SK-N-SH (cell line): ENCODE results near the gene FOXP1. TPM values are rescaled to one million over a fixed set of nuclear protein-coding genes. Genes with fewer than 3 reads are reported as not detected.

Experiments used
- CTCF ChIP-seq: fragments of 200-600 bp; sonication (generic); IDR thresholded peaks from 2 replicates; pipeline ENCODE4 v1.6.1; 2017; ENCODE audit warnings: antibody characterized with exemption, mild to moderate bottlenecking, moderate library complexity
- ELF1 ChIP-seq: IDR thresholded peaks from 2 replicates; pipeline ENCODE4 v1.4.0; 2012
- FOXM1 ChIP-seq: IDR thresholded peaks from 2 replicates; pipeline ENCODE4 v1.4.0; 2012; ENCODE audit warnings: low read depth, mild to moderate bottlenecking
- GATA2 ChIP-seq: sonication (generic); formaldehyde crosslinking; IDR thresholded peaks from 2 replicates; pipeline ENCODE4 v1.5.0; 2020; ENCODE audit warnings: mild to moderate bottlenecking, missing genetic modification reagents
- JUND ChIP-seq: IDR thresholded peaks from 2 replicates; pipeline ENCODE4 v1.4.0; 2012
- MXI1 ChIP-seq: IDR thresholded peaks from 2 replicates; pipeline ENCODE4 v1.6.1; 2012; ENCODE audit warnings: mild to moderate bottlenecking, low read depth, low read length, improper control_type of control experiment
- NRF1 ChIP-seq: IDR thresholded peaks from 2 replicates; pipeline ENCODE4 v1.6.1; 2012; ENCODE audit warnings: low read depth, mild to moderate bottlenecking, low read length
- REST ChIP-seq: IDR thresholded peaks from 2 replicates; pipeline ENCODE4 v1.6.1; 2012; ENCODE audit warnings: mild to moderate bottlenecking, low read depth, low read length, moderate library complexity
- TAF1 ChIP-seq: IDR thresholded peaks from 2 replicates; pipeline ENCODE4 v1.6.1; 2012; ENCODE audit warnings: low read depth, mild to moderate bottlenecking, low read length, moderate library complexity, borderline replicate concordance
- USF1 ChIP-seq: IDR thresholded peaks from 2 replicates; pipeline ENCODE4 v1.4.0; 2012; ENCODE audit warnings: low read depth, borderline replicate concordance
- ZBTB33 ChIP-seq: IDR thresholded peaks from 2 replicates; pipeline ENCODE4 v1.4.0; 2012; ENCODE audit warnings: low read depth, borderline replicate concordance
- polyA plus RNA-seq, 3 experiments: library from polyadenylated mRNA; depleted of rRNA; stranded (reverse); fragments of >200 nt; gene quantifications; 2 replicates each; pipeline ENCODE4 v1.2.3, GENCODE V29; 2012

Gene FOXP1
- polyA plus RNA-seq, 1 of the 3 experiments (the other 2 are of a cell fraction) = 8.8 TPM

- TF ChIP-seq ZBTB33 = no peak
- peak; percentile 33; the same call in 1 of the 2 replicates for TF ChIP-seq GATA2
- no peak for TF ChIP-seq FOXM1
- no peak for TF ChIP-seq JUND
- no peak for TF ChIP-seq CTCF
- no peak for TF ChIP-seq USF1
- TF ChIP-seq TAF1 = no peak
- TF ChIP-seq ELF1 = no peak
- peak; percentile 61; the same call in 1 of the 2 replicates for TF ChIP-seq MXI1
- TF ChIP-seq REST = no peak
- no peak for TF ChIP-seq NRF1
Observed at GRCh38 chr3:71168880-71169411, 414.6 kb downstream of the FOXP1 start (continued).
